COLO668 (cell line): Measurements from ENCODE around the gene HK2.
A peak's percentile ranks its signal among the peaks of the same experiment; 100 is the strongest.
"Not testable (repeated sequence)": the region's sequence is repeated elsewhere in the genome, so short reads cannot be mapped to it uniquely, and the experiment has no call there.

Experiments
- DNase-seq: peaks from one replicate; lab custom pipeline; 2025; ENCODE audit not compliant: unreplicated experiment; lab: John Stamatoyannopoulos, UW

The HK2 gene

DNA sequence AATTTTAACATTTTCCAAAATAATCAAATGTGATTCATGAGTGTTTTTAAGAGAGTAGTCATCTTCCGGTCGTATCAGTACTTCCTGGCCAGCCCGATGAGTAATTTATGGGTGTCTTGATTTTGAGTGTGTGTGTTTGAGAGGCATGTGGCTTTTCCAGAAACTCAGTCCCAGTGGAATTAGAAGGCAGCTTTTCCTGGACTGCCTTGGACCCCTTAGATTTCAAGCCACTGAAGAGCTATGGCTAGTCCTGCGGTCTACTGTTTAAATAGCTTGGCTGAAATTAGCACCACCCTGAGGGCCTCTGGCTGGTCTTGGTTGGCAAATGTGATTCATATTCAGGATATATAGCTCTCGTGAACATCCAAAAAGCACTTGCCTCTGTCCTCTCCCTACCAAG is 59.4 kb downstream of the HK2 start:
- no peak for DNase-seq

DNA sequence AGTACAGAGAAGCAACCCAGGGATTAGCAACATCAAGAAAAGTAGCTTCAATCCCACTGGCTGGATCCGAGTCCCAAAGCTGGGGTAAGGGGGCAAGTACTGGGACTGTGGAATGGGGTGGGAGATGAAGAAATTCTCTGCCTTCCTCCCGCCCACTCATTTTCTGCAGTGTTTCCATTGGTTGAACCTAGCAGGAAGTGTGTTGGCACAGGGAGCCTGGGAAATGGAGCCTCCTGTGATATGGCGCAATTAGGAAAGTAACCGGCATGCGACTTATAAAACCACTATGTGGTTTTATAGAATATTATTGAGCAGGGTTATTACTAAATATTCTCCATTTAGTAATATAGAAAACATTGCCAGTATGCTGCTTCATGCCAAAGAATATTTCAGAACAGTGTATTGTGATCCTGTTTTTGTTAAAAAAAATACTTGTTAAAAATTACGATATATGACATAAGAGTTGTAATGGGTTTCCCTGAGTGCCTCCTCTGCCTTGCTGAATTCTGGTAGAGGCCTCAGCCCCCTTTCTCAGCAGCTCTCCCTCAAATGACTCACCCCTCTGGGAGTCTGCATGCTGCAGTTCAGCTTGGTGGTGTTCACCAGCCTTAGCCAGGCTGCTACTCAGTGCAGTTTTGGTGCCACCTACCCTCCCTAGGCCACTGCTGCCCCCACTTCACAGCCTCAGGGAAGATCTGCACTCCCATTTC is 60.5 kb downstream of the HK2 start:
- DNase-seq = no peak

DNA sequence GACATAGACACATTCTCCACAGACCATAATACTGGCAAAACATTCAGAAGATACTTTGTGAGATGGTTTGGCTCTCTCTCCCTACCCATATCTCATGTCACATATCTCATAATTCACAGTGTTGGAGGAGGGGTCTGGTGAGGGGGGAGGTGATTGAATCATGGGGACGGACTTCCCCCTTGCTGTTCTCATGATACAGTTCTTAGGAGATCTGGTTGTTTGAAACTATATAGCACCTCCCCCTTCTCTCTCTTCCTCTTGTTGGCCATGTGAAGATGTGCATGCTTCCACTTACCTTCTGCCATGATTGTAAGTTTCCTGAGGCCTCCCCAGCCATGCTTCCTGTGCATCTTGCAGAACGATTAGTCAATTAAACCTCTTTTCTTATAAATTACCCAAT is 61.1 kb downstream of the HK2 start:
- DNase-seq = no peak

DNA sequence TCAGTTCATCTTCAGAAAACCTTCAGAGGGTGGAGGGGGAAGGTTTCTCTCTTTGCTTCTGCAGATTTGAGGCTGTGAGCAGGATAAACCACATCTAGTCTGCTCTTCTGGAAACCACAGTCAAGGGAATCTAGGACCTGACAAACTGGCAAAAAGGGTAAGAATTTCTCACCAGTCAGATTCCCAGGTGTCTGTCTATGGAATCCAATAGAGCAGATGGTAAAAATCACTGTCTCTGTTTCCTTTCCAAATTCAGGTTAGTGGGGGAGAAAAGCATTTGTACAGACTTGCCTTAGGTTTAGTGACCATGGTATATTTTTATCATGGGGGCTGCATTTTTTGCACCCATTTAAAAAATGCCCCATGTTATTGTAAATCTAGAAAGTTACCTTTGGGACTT is 62.3 kb downstream of the HK2 start:
- no peak for DNase-seq

DNA sequence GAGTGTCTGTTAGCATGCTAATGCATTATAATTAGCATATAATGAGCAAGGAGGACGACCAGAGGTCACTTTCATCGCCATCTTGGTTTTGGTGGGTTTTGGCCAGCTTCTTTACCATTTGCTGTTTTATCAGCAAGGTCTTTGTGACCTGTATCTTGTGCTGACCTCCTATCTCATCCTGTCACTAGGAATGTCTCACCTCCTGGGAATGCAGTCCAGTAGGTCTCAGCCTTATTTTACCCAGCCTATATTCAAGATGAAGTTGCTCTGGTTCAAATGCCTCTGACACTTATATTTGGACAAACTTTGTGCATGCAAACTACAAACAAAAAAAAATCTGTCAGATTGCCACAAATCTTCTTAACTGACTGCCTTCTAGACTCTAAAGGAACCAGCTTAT is 66.3 kb downstream of the HK2 start:
- DNase-seq = not testable (repeated sequence)

DNA sequence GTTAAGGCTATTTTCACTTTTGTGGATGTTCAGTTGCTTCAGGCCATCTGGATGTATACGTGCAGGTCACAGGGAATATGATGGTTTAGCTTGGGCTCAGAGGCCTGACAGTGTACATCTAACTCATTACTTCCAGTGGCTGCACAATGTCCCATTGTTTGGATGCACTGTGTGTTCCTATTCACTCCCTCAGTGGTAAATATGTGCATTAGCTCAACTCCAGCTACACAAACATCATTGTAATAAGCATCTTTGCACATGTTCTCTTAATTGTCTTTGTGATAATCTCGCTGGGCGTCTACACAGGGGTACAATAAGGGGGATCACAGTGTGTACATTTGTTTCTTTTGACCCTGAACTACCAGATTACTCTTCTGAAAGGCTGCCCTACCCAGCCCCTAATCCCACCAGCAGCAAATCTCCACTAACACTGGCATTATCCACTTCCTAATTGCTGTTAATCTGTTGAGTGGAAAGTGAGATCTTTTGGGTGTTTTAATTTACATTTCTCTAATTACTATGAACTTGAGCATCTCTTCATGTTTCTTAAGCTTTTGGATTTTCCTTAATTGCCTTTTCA is 68.4 kb downstream of the HK2 start:
- DNase-seq = no peak

DNA sequence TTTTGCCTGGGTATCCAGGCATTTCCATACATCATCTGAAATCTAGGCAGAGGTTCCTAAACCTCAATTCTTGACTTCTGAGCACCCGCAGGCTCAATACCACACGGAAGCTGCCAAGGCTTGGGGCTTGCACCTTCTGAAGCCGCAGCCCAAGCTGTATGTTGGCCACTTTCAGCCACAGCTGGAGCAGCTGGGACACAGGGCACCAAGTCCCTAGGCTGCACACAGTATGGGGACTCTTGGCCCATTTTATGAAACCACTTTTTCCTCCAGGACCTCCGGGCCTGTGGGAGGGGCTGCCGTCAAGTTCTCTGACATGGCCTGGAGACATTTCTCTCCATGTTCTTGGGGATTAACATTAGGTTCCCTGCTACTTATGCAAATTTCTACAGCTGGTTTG is 72.5 kb downstream of the HK2 start:
- DNase-seq = no peak

DNA sequence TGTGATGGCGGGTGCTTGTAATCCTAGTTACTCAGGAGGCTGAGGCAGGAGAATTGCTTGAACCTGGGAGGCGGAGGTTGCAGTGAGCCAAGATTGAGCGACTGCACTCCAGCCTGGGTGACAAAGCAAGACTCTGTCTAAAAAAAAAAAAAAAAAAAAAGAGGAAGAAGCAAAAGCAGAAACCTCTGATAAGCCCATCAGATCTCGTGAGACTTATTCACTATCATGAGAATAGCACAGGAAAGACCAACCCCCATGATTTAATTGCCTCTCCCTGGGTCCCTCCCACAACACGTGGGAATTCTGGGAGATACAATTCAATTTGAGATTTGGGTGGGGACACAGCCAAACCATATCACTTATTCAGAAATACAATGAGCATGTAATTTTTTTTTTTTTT is 73.6 kb downstream of the HK2 start:
- DNase-seq = not testable (repeated sequence)

DNA sequence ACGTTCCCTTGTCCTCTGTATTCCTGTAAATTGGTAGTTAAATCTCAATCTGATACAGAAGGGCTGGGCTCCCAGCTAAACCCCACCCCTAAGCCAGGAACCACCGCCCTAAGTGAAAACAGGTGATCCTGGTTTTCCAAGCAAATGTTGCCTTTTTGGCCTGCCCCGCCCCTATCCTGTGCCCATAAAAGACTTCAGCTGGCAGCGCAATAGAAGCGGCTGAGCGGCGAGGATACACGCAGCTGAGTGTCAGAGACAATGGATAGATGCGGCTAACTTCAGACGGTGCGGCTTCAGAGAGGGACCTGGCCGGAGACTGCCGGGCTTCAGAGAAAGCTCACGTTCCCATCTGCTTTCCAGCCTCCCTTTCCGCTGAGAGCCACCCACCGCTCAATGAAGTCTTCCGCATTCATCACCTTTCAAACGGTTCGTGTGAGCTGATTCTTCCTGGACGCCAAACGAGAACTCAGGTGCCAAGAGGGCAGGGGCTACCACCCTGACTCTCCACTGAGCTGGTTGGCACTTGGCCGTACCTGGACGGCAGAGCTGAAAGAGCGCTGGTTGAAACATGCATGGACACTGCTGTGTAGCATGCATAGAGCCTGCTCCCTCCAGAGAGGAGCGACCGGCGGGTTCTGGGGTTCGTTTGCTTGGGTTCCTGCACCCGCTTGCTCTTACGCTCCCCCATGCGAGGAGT is 75.0 kb downstream of the HK2 start:
- DNase-seq = peak; percentile 14

DNA sequence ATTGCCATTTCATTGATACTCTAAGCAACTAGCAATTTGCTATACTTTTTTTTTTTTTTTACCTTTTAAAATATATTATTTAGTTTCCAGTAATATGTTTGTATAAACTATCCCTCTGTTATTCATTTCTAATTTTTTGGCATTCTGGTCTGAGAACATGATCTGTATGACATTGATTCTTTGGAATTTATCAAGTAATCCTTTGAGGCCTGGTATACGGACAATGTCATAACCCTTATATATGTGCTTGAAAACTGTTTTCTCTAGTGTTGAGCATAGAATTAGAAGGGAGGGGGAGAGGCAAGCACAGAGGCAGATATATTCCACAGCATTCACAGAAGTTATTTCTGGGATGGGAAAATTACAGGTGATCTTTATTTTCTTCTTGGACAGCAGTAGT is 76.3 kb downstream of the HK2 start:
- no peak for DNase-seq

DNA sequence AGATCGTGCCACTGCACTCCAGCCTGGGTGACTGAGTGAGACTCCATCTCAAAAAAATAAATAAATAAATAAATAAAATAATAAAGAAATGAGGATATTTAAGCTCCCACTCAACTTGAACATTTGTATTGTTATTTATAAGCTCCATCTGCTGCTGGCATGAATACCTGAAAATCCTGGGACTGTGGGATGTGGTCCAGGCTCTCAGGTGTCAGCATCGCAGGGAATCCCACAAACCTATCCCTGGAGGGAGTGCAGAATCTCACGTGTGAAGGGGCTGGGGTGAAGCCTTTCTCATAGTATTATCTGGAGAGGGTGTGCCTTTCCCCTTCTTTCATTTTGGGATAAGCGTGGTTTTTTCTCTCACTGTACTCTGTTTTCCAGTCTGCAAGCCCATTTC is 77.1 kb downstream of the HK2 start:
- DNase-seq = no peak

DNA sequence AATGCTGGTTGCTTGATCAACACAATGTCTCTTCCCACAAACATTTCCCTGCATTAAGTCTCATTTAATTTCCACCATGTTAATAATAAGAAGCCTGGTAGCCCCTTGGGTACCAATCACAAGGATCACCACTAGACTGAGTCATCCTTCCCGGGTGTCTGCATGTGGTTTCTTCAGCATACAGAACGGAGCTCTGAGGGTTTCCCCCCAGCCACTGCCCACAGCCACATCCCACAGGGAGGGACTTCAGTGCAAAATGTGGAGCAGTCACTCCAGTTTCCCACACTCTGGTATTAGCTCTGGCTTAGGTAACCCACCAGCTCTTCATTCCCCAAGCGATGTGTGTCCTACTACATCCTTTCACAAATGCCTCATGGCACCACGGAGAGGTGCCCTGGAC is 81.8 kb downstream of the HK2 start:
- no peak for DNase-seq

DNA sequence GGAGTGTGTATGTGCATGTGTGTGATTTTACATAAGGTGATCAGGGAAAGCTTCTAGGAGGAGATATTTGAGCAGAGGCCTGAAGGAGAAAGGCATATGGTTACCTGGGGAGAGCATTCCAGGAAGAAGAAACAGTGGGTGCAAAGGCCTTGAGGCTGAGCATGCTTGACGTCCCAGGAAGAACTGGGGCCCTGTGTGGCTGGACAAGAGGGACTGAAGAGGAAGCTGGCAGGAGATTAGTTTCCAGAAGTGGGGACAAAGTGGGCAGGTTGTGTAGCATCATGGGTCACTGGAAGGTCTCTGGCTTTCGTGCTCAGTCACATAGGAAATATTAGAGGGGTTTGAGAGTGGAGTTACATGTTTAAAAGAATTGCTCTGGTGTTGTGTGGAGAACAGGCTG is 82.5 kb downstream of the HK2 start:
- DNase-seq = no peak

DNA sequence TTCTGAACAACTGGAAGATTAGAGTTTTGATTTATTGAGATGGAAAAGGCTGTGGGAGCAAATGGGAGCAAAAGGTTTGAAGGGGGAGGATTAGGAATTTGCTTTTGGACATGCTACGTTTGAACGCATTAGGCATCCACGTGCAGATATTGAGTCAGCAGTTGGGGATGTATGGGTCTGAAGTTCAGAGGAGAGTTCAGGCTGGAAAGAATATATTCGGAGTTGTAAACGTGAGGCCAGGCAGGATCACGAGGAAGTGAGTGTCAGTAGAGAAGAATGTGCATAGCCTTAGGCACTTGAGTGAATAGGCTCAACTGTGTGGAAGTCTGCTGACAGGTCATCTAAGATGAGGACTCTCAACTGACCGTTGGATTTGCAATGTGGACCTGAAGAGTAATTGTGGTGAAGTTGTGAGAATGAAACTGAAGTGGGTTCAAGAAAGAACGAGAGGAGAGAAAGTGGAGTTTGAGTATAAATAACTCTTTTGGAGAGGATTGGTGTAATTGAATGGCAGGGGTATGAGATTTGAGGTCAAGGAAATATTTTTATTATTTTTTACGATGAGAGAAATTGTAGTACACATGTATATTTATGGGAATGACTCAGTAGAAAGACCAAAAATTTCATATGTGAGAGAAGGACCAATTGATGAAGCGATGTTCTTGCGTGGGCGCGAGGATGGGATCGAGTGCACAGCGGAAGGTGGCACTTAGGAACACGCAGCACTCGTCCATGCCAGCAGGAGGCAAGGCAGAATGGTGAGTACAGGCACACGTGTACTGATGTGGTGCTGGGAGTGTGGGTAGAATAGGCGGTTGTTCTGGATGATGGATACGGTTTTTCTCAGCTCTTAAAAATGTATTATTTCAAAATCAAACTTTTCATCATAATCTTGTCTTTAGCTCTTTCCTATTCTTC is 84.0 kb downstream of the HK2 start:
- no peak for DNase-seq

DNA sequence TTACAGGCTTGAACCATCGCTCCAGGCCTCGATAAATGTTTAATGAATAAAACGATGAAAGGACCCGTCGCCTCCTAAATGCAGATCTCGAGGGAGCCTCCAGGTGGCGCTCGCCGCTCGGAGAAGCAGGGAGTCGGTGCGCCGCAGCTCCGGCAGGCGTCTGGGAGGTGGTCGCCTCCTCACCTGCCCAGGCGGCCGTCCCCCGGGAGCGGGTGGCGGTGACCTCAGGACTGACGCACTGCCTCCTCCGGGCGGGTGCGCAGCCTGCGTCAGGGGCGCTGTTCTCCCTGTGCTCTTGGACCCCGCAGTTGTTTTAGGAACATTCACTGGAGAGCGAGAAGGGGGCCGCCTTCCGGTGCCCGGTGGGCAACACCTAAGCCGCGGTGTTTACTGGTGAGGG is 85.9 kb downstream of the HK2 start:
- peak; percentile 80 for DNase-seq

DNA sequence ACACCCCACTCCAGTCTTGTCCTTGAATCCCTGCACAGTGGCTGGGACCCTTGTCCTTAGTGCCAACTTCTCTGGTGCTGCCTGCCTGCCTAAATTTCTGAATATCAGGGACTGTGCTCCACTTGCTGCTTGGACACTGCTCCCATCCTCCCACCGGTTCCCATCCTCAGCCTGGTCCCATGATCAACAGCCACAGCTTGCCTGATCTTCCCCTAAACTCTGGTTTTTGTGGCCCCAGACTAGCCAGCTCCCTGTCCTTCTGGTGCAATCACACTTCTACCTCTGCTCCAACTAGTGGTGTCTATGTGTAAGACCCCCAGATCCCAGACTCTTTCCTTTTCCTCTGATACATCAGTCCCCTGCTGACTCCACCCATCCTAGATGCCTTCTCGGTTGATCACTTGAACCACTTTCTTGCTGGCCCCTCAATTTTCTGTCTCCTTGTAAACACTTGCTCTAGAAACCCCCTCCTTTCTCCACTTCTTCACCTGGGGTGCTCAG is 87.4 kb downstream of the HK2 start:
- DNase-seq = no peak

DNA sequence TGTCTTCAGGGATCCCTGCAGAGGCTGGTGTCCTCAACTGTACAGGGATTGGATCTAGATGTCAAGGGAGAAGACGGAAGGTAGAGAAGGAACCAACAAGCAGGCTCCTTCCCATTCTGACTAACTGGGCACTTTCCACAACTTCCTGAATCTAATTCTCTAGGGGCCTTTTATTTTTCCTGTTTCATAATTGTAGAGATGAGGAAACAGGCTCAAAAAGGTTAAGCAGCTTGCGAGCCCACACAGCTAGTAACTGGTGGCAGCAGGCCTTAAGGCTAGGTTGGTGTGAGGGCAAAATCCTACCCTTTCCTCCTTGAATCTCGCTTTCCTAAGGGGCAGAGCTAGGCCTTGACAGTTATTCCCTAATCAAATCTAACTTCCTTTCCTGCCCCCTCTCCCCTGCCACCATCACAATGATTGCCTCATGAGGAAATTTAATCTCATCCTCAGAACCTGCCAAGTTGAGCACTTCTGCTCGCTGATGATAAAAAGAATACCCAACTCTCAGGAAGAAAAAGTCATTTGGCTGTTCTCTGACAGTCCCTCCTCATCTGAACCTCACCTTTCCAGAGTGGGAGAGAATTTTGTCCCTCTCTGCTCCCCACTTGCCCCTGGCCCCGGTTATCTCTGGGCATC is 88.8 kb downstream of the HK2 start:
- no peak for DNase-seq

DNA sequence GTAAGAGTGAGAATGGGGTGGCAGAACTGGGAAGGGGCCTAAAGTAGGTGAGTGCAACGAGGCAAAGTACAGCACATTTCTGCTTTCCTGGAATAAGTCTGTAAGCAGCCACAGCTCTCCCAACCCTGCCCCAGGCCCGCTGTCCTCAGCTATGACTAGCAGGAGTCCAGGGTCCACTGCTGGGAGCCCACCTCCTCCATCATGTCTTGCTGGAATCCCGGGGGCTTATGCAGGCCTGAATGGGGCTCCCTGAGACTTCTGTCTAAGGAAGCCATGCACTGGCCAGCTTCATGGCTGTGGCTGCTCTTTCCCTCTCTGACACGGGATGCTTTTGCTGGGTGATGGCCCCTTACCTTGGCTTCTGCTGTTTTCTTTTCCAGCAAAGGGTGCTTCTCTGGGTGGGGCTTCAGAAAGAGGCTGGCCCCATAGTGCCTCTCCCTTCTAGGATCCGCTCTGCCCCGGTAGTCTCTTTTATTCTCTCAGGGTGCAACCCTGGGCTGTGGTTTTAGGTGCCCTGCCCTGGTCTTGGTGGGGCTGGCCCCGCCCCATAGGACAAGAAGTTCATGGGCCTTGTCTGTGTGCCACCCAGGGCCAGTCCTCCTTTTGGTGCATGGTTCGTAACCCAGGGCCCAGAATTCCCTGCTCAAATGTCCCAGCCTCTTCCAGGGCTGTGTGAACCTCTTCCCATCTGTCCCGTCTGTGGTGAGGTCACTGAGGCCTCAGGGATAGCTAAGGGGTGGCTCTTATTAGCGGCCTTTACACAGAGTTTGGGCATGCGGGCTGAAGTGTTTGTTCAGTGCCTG is 90.7 kb downstream of the HK2 start:
- peak; percentile 75 for DNase-seq

DNA sequence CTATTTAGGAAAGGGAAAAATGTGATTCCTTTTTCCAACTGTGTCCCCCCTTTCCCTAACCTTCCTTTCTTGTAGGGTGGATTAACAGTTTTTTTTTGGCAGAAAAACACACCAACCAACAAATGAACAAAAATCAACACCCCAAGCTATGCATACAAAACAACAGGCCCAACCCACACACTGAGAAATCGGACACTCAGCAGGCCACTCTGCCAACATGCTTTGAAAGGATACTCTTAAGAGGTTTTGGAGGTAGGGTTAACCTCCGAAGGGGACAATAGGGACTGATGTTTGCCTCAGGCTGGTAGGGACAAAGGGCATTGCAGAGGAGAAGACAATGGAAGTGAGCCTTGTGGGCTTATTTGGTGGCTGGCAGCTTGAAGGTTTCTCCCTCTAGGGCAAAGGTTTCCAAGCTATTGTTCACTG is 91.4 kb downstream of the HK2 start:
- peak; percentile 70 for DNase-seq

DNA sequence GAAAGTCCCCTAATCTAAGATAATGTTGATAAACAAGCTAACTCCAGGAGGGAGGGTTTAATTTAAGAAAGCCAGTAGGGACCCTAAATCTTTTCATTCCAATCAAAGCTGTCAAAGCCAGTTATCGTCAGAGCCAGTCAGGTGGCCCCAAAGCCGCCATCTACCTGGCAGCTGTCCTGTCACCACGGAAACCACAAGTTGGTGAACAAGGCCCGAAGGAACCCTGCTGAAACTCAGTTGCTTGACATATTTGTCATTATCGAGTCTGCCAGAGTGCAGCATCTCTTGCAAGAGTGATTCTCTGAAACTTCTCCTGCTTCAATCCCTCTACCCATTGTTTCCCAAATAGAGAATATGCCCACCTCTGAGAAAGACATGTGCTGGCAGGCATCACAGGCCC is 93.7 kb downstream of the HK2 start:
- no peak for DNase-seq
